SK-N-SH (cell line): ENCODE data around the gene TBL1X.

ENCODE experiments used
- EZH2phosphoT487 ChIP-seq: fragments of 200-600 bp; sonication (generic); IDR thresholded peaks from 2 replicates; pipeline ENCODE4 v1.6.1; 2017; ENCODE audit warnings: low read depth, mixed run types, mild to moderate bottlenecking, antibody characterized with exemption, moderate library complexity, borderline replicate concordance
- JUND ChIP-seq: IDR thresholded peaks from 2 replicates; pipeline ENCODE4 v1.4.0; 2012
- NRF1 ChIP-seq: IDR thresholded peaks from 2 replicates; pipeline ENCODE4 v1.6.1; 2012; ENCODE audit warnings: low read depth, mild to moderate bottlenecking, low read length
- POLR2AphosphoS5 ChIP-seq: IDR thresholded peaks from 2 replicates; pipeline ENCODE4 v1.6.1; 2012; ENCODE audit warnings: low read depth, low read length
- RCOR1 ChIP-seq: fragments of 150-350 bp; IDR thresholded peaks from 2 replicates; pipeline ENCODE4 v1.6.1; 2017; ENCODE audit warnings: antibody characterized with exemption, low read length
- SIN3A ChIP-seq: IDR thresholded peaks from 2 replicates; pipeline ENCODE4 v1.6.1; 2012; ENCODE audit warnings: low read depth, mild to moderate bottlenecking, low read length, moderate library complexity, borderline replicate concordance
- TAF1 ChIP-seq: IDR thresholded peaks from 2 replicates; pipeline ENCODE4 v1.6.1; 2012; ENCODE audit warnings: low read depth, mild to moderate bottlenecking, low read length, moderate library complexity, borderline replicate concordance
- YY1 ChIP-seq: IDR thresholded peaks from 2 replicates; pipeline ENCODE4 v1.4.0; 2012; ENCODE audit warnings: low read depth, mild to moderate bottlenecking
- TF ChIP-seq, protein P1 (sequence below): fragments of 200-600 bp; sonication (generic); IDR thresholded peaks from 2 replicates; pipeline ENCODE4 v1.6.1; 2017; ENCODE audit warnings: antibody characterized with exemption, mild to moderate bottlenecking, moderate library complexity
- TF ChIP-seq, protein P2 (sequence below): IDR thresholded peaks from 2 replicates; pipeline ENCODE4 v1.4.0; 2012; ENCODE audit warnings: low read depth, borderline replicate concordance
- TF ChIP-seq, protein P3 (sequence below): IDR thresholded peaks from 2 replicates; pipeline ENCODE4 v1.4.0; 2012; ENCODE audit warnings: low read depth

DNA sequence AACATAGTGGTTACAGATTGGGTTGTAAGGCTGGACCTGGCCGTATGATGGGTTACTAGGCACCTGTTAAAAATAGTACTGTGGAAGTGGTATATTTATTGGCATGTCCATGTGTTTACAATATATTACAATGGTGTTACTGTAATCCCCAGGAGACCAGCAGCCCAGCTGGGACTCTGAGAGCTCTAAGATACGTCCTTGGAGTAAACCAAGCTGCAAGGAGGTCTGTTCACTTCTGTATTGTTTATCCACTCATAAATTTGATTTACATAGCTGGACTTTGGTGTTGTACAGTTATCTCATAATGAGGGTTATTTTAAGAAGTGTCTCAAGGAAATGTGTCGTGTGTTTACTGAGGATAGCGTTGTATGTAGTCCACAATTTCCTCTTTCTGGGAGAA is 93.8 kb downstream of the TBL1X start:
- TF ChIP-seq, protein P1, sequence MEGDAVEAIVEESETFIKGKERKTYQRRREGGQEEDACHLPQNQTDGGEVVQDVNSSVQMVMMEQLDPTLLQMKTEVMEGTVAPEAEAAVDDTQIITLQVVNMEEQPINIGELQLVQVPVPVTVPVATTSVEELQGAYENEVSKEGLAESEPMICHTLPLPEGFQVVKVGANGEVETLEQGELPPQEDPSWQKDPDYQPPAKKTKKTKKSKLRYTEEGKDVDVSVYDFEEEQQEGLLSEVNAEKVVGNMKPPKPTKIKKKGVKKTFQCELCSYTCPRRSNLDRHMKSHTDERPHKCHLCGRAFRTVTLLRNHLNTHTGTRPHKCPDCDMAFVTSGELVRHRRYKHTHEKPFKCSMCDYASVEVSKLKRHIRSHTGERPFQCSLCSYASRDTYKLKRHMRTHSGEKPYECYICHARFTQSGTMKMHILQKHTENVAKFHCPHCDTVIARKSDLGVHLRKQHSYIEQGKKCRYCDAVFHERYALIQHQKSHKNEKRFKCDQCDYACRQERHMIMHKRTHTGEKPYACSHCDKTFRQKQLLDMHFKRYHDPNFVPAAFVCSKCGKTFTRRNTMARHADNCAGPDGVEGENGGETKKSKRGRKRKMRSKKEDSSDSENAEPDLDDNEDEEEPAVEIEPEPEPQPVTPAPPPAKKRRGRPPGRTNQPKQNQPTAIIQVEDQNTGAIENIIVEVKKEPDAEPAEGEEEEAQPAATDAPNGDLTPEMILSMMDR: no peak
- TF ChIP-seq, protein P2, sequence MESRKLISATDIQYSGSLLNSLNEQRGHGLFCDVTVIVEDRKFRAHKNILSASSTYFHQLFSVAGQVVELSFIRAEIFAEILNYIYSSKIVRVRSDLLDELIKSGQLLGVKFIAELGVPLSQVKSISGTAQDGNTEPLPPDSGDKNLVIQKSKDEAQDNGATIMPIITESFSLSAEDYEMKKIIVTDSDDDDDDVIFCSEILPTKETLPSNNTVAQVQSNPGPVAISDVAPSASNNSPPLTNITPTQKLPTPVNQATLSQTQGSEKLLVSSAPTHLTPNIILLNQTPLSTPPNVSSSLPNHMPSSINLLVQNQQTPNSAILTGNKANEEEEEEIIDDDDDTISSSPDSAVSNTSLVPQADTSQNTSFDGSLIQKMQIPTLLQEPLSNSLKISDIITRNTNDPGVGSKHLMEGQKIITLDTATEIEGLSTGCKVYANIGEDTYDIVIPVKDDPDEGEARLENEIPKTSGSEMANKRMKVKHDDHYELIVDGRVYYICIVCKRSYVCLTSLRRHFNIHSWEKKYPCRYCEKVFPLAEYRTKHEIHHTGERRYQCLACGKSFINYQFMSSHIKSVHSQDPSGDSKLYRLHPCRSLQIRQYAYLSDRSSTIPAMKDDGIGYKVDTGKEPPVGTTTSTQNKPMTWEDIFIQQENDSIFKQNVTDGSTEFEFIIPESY: no peak
- TF ChIP-seq POLR2AphosphoS5 (no peak), TAF1 (no peak), JUND (no peak), NRF1 (no peak), YY1 (no peak), EZH2phosphoT487 (no peak), RCOR1 (no peak), SIN3A (no peak)
- TF ChIP-seq, protein P3, sequence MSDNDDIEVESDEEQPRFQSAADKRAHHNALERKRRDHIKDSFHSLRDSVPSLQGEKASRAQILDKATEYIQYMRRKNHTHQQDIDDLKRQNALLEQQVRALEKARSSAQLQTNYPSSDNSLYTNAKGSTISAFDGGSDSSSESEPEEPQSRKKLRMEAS: no peak
